Right ventricle myocardium inferior (tissue), 1 donor: ENCODE measurements around the gene GSTM3. TPM values are rescaled to one million over a fixed set of nuclear protein-coding genes. Genes with fewer than 3 reads are reported as not detected.
"Not testable (repeated sequence)": the region's sequence is repeated elsewhere in the genome, so short reads cannot be mapped to it uniquely, and the experiment has no call there.

Source experiments
- ATAC-seq: fragments of 200-7000 bp; cut with Tn5 transposase; one replicate; pipeline ENCODE4 v1.9.1; 2020; ENCODE audit warnings: mild to moderate bottlenecking, moderate library complexity
- DNase-seq: peaks from one replicate; pipeline ENCODE4 v3.0.0; 2021; ENCODE audit errors: missing footprints
- intact Hi-C: fragments of 100-400 bp; cut with DNase I; formaldehyde crosslinking; loops from one replicate; pipeline ENCODE4 v1.11.0; 2022
- total RNA-seq: library from RNA; stranded (reverse); fragmentation: NEBNext Ultra II Directional; extraction: Animal tissue kit (Norgen Biotek cat#: 25700); gene quantifications from one replicate; pipeline ENCODE4 v1.2.1, GENCODE V29; 2021
- donor health status: DM: no; HTN: yes; CAD: no; lungs with severe emphysema.

GSTM3 gene
- total RNA-seq, 1 donor from 2014 or later = 121 TPM

DNA sequence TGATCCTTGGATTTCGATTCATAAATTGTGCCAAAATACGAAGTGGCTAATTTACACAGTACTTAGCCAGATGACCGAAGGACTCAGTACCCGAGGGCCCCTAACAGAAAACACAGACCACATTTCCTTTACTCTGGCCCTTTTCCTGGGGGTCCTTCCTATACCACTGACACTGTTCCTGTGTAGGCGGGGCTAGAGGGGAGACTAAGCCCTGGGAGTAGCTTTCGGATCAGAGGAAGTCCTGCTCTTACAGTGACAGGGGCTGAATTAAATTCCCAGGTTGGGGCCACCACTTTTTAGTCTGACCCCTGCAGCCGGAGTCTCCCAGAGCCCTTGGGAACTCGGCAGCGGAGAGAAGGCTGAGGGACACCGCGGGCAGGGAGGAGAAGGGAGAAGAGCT lies 53.7 kb downstream of the GSTM3 start:
- DNase-seq, ATAC-seq, intact Hi-C loops: not testable (repeated sequence)

DNA sequence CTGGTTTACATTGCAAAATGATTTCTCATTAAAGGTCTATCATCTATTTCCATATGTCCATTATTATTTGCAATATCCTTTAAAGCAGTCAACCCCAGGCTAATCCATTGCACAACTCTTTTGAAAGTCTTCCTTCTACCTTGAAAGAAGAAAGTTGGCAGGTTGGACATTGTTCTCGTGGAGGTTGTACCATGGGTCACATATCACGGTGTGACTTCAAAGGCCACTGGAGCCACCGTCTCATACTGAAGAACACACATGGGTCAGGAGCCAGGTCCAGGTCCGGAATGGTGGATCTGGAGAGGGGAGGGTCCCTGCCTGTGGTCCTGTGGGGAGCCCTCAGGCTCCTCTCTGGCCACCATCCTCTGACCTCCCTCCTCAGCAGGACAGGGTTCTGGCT lies 54.9 kb downstream of the GSTM3 start:
- intact Hi-C loops, DNase-seq, ATAC-seq: not testable (repeated sequence)

DNA sequence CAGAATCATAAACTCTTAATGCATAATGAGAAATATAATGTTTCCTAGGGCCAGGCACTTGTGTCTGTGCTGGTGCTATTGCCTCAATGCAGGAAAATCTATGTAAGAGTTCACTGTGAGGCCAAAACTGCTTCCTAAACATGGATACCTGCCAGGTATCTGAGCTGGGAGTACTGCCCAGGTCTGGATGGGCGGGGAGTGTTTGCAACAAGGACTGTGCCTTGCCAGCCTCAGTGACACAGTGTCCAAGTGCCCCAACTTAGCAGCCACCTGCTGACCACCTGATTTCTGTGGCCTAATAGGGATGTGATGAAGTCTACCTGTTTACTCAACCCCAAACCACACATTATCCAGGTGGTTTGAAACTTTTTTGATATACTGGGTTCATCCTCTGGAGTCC lies 55.4 kb downstream of the GSTM3 start:
- DNase-seq, intact Hi-C loops, ATAC-seq: not testable (repeated sequence)

DNA sequence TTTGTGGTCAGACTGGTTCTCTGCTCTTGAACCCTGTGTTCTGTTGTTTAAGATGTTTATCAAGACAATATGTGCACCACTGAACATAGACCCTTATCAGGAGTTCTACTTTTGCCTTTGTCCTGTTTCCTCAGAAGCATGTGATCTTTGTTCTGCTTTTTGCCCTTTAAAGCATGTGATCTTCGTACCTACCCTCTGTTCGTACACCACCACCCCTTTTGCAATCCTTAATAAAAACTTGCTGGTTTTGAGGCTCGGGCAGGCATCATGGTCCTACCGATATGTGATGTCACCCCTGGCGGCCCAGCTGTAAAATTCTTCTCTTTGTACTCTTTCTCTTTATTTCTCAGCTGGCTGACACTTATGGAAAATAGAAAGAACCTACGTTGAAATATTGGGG lies 56.1 kb downstream of the GSTM3 start:
- ATAC-seq, intact Hi-C loops, DNase-seq: not testable (repeated sequence)

Other genes with a start within 250 kb of the GSTM3 start
- 5.8 TPM for gene CYB561D1, start 246.9 kb downstream of the GSTM3 start, total RNA-seq
- 18.3 TPM for gene AMIGO1, start 231.3 kb downstream of the GSTM3 start, total RNA-seq
- not detected for gene GPR61, start 201.2 kb downstream of the GSTM3 start, total RNA-seq
- gene GNAI3, start 192.4 kb downstream of the GSTM3 start, total RNA-seq = 2.3 TPM
- not detected for gene GNAT2, start 121.4 kb downstream of the GSTM3 start, total RNA-seq
- gene AMPD2, start 121.2 kb downstream of the GSTM3 start, total RNA-seq = 11.9 TPM
- gene GSTM4, start 84.9 kb downstream of the GSTM3 start, total RNA-seq = 35.1 TPM
- gene GSTM2, start 73.0 kb downstream of the GSTM3 start, total RNA-seq = 77.4 TPM
- not detected for gene GSTM1, start 53.2 kb downstream of the GSTM3 start, total RNA-seq
- 2.8 TPM for gene GSTM5, start 28.8 kb downstream of the GSTM3 start, total RNA-seq
- gene EPS8L3, start 22.9 kb upstream of the GSTM3 start, total RNA-seq = not detected
- 19.0 TPM for gene CSF1, start 169.8 kb upstream of the GSTM3 start, total RNA-seq
- gene AHCYL1, start 243.7 kb upstream of the GSTM3 start, total RNA-seq = 38.4 TPM